OCI-LY1 (cell line): ENCODE measurements around the gene TGM6.

ENCODE experiments used
- H2AFZ ChIP-seq: fragments of 200-600 bp; sonication (generic), shearing (Covaris generic); 2 replicates; pipeline ENCODE4 v1.6.0; 2014; ENCODE audit warnings: antibody characterized with exemption, mild to moderate bottlenecking, low read length
- H3F3A ChIP-seq: fragments of 200-600 bp; sonication (generic), shearing (Covaris generic); 2 replicates; pipeline ENCODE4 v1.6.0; 2014; ENCODE audit warnings: mild to moderate bottlenecking, antibody characterized with exemption, low read length, moderate library complexity; ENCODE audit not compliant: insufficient read depth
- H3K27ac ChIP-seq: fragments of 200-600 bp; sonication (generic); 2 replicates; pipeline ENCODE4 v1.5.1; 2014; ENCODE audit warnings: low read length, mixed run types, mild to moderate bottlenecking, low read depth; ENCODE audit not compliant: poor library complexity, severe bottlenecking
- H3K27me3 ChIP-seq: fragments of 200-600 bp; sonication (generic); 2 replicates; pipeline ENCODE4 v1.6.0; 2014; ENCODE audit warnings: antibody characterized with exemption, mild to moderate bottlenecking, low read length, moderate library complexity; ENCODE audit not compliant: insufficient read depth
- H3K36me3 ChIP-seq: fragments of 200-600 bp; sonication (generic); 2 replicates; pipeline ENCODE4 v1.6.1; 2014; ENCODE audit warnings: mild to moderate bottlenecking, antibody characterized with exemption, low read length, moderate library complexity, mixed read lengths; ENCODE audit not compliant: insufficient read depth
- H3K4me1 ChIP-seq: fragments of 200-600 bp; sonication (generic); 2 replicates; pipeline ENCODE4 v1.5.1; 2014; ENCODE audit warnings: mild to moderate bottlenecking, low read length, moderate library complexity; ENCODE audit not compliant: insufficient read depth, severe bottlenecking
- H3K4me2 ChIP-seq: fragments of 200-600 bp; sonication (generic), shearing (Covaris generic); 2 replicates; pipeline ENCODE4 v1.6.1; 2014; ENCODE audit warnings: low read length
- H3K4me3 ChIP-seq: fragments of 200-600 bp; sonication (generic); 2 replicates; pipeline ENCODE4 v1.5.1; 2014; ENCODE audit warnings: low read length, low read depth, mild to moderate bottlenecking, mixed read lengths; ENCODE audit not compliant: poor library complexity, severe bottlenecking
- H3K79me2 ChIP-seq: fragments of 200-600 bp; shearing (Covaris generic); 2 replicates; pipeline ENCODE4 v1.6.1; 2016; ENCODE audit warnings: mixed run types, low read length, mixed read lengths; ENCODE audit not compliant: insufficient read depth
- H3K9ac ChIP-seq: fragments of 200-600 bp; sonication (generic), shearing (Covaris generic); 2 replicates; pipeline ENCODE4 v1.6.1; 2014; ENCODE audit warnings: mild to moderate bottlenecking, low read length, mixed read lengths
- H3K9me2 ChIP-seq: fragments of 200-600 bp; sonication (generic), shearing (Covaris generic); 2 replicates; pipeline ENCODE4 v1.6.1; 2014; ENCODE audit warnings: low read depth, mild to moderate bottlenecking, low read length, mixed read lengths
- H3K9me3 ChIP-seq: fragments of 200-600 bp; shearing (Covaris generic); 2 replicates; pipeline ENCODE4 v1.6.1; 2014; ENCODE audit warnings: low read length, mixed read lengths
- H4K20me1 ChIP-seq: fragments of 200-600 bp; sonication (generic), shearing (Covaris generic); 2 replicates; pipeline ENCODE4 v1.6.0; 2016; ENCODE audit warnings: mild to moderate bottlenecking, low read length; ENCODE audit not compliant: insufficient read depth
- EZH2 ChIP-seq: fragments of 200-600 bp; sonication (generic), shearing (Covaris generic); IDR thresholded peaks from 2 replicates; pipeline ENCODE4 v1.8.0; 2017; ENCODE audit warnings: borderline replicate concordance, mixed run types, mild to moderate bottlenecking, antibody characterized with exemption, low read length, moderate library complexity, mixed read lengths
- TF ChIP-seq, protein P1 (sequence below): fragments of 200-600 bp; sonication (generic), shearing (Covaris generic); IDR thresholded peaks from 2 replicates; pipeline ENCODE4 v1.5.1; 2017; ENCODE audit warnings: mild to moderate bottlenecking, antibody characterized with exemption, low read length, moderate library complexity, mixed read lengths

TGM6 gene

GRCh38 chr20:2385496-2385895, 4.8 kb downstream of the TGM6 start:
- Histone ChIP-seq H3K9me3 (peaks cover 8% of the 10 kb centered on the region), H3K4me2 (no peak overlapping the region), H4K20me1 (no peaks in the 10 kb centered on the region), H2AFZ (no peak overlapping the region), H3F3A (no peaks in the 10 kb centered on the region), H3K27me3 (no peaks in the 10 kb centered on the region; the same call in 1 of the 2 replicates), H3K9ac (no peak overlapping the region), H3K79me2 (no peaks in the 10 kb centered on the region), H3K4me1 (no peaks in the 10 kb centered on the region), H3K27ac (no peak overlapping the region), H3K36me3 (no peaks in the 10 kb centered on the region), H3K4me3 (no peak overlapping the region), H3K9me2 (no peaks in the 10 kb centered on the region)
- TF ChIP-seq, protein P1, sequence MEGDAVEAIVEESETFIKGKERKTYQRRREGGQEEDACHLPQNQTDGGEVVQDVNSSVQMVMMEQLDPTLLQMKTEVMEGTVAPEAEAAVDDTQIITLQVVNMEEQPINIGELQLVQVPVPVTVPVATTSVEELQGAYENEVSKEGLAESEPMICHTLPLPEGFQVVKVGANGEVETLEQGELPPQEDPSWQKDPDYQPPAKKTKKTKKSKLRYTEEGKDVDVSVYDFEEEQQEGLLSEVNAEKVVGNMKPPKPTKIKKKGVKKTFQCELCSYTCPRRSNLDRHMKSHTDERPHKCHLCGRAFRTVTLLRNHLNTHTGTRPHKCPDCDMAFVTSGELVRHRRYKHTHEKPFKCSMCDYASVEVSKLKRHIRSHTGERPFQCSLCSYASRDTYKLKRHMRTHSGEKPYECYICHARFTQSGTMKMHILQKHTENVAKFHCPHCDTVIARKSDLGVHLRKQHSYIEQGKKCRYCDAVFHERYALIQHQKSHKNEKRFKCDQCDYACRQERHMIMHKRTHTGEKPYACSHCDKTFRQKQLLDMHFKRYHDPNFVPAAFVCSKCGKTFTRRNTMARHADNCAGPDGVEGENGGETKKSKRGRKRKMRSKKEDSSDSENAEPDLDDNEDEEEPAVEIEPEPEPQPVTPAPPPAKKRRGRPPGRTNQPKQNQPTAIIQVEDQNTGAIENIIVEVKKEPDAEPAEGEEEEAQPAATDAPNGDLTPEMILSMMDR = no peak
- no peak for TF ChIP-seq EZH2

DNA sequence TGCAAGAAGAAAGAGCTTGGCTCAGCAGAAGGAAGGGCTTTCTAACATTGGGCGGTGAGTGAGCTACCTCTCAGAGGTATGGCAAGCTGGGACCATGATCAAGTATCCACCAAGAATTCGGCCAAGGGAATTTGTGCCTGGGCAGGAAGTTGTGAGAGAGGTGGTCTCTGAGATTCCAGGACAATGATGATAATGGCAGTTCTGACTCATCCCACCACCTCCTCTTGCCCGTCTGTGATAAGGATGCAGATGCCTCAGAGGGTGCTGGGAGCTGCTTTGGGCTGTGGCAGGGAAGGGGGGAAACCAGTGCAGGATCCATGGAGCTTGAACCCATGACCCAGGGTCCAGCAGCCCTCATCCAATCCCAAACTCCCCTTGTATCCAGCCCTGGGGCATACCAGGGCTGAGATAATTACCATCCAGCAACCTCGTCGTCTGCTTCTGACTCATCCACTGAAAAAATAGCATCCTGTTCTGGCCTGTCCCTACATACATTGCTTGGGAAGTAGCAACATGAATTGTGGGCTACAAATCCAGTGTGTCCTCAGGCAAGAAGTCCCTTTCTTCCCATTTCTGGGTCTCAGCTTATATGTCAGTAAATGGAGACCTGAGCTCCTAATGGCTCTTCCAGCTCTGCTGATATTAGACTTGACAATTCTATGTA, 5.9 kb downstream of the TGM6 start:
- Histone ChIP-seq H3K4me1 (no peaks in the 10 kb centered on the region), H3F3A (no peaks in the 10 kb centered on the region), H3K27ac (no peak overlapping the region), H3K9ac (no peak overlapping the region), H2AFZ (no peak overlapping the region), H3K4me3 (no peak overlapping the region), H3K79me2 (no peaks in the 10 kb centered on the region), H3K9me2 (no peaks in the 10 kb centered on the region), H4K20me1 (no peaks in the 10 kb centered on the region), H3K36me3 (no peaks in the 10 kb centered on the region), H3K4me2 (no peak overlapping the region), H3K9me3 (peaks cover 8% of the 10 kb centered on the region), H3K27me3 (no peaks in the 10 kb centered on the region; the same call in 1 of the 2 replicates)
- no peak for TF ChIP-seq EZH2
- TF ChIP-seq, protein P1 = no peak

DNA sequence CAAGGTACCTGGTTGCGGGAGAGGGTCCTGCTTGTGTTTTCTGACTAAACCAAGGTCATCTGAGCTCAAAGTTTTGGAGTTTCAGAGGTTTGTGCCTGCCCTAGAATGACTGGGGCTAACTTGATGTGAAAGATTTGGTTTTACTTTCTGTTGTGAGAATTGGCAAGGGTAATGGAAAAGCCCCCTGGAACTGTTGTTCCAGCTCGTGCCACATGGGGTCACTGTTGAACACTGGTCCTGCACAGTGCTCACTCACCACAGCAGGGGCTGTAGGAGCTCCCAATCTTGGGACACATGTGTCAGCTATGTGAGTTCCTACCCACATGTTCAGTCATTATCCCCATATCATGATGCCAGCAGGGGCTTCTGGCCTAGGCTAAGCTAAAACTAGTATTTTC, 6.5 kb downstream of the TGM6 start:
- H3K9me2 ChIP-seq = no peaks in the 10 kb centered on the region
- no peak overlapping the region for H2AFZ ChIP-seq
- no peaks in the 10 kb centered on the region for H3K36me3 ChIP-seq
- peaks cover 8% of the 10 kb centered on the region for H3K9me3 ChIP-seq
- no peaks in the 10 kb centered on the region for H3K4me1 ChIP-seq
- no peaks in the 10 kb centered on the region for H3K79me2 ChIP-seq
- H3K27ac ChIP-seq = no peak overlapping the region
- no peaks in the 10 kb centered on the region for H4K20me1 ChIP-seq
- no peak overlapping the region for H3K4me3 ChIP-seq
- H3F3A ChIP-seq = no peaks in the 10 kb centered on the region
- no peak overlapping the region for H3K4me2 ChIP-seq
- H3K9ac ChIP-seq = no peak overlapping the region
- H3K27me3 ChIP-seq = no peaks in the 10 kb centered on the region; the same call in 1 of the 2 replicates
- TF ChIP-seq, protein P1 = peak; percentile 67
- TF ChIP-seq EZH2 = no peak
